ENCODE results near the gene ADAP1. TPM values are rescaled to one million over a fixed set of nuclear protein-coding genes. Genes with fewer than 3 reads are reported as not detected.

Gene ADAP1
- total RNA-seq, 4 donors from 2014 or later = 41.9 to 94.2 (median 78.3) TPM

GRCh38 chr7:920351-921070, 34.0 kb downstream of the ADAP1 start:
- Histone ChIP-seq H3K27me3 (no peaks in the 10 kb centered on the region), H3K4me1 (peaks cover 17 to 51% (median 43%) of the 10 kb centered on the region in 4 donors), H3K4me3 (no peak overlapping the region)

GRCh38 chr7:919924-920341, 34.5 kb downstream of the ADAP1 start:
- H3K4me3 ChIP-seq = no peak overlapping the region
- 81% methylated on average over 26 of the region's 26 CpGs for WGBS
- no peak for DNase-seq (ENCODE audit: extremely low spot score)
- no peak for TF ChIP-seq POLR2A (IDR thresholded peaks at IDR 0.05; ENCODE audit: low read depth)
- TF ChIP-seq POLR2AphosphoS5 (IDR thresholded peaks at IDR 0.05) = no peak
- TF ChIP-seq CTCF (IDR thresholded peaks at IDR 0.05) = no peak
- TF ChIP-seq EP300 (IDR thresholded peaks at IDR 0.05) = no peak
- no peak overlapping the region for H3K27ac ChIP-seq (replicated peaks in 1 of 4)
- H3K9me3 ChIP-seq = no peaks in the 10 kb centered on the region
- intact Hi-C loops (cut with DNase I) = no loop called here
- peaks cover 0 to 34% (median 11%) of the 10 kb centered on the region in 4 donors for H3K36me3 ChIP-seq
- no peaks in the 10 kb centered on the region for H3K27me3 ChIP-seq
- H3K4me1 ChIP-seq = peaks cover 11 to 45% (median 39%) of the 10 kb centered on the region in 4 donors

More at GRCh38 chr7:920351-921070, 34.0 kb downstream of the ADAP1 start:
- Histone ChIP-seq H3K27ac (replicated peaks in 1 of 4) (no peak overlapping the region), H3K9me3 (no peaks in the 10 kb centered on the region), H3K36me3 (peaks cover 0 to 34% (median 11%) of the 10 kb centered on the region in 4 donors)
- no peak for TF ChIP-seq POLR2AphosphoS5 (IDR thresholded peaks at IDR 0.05)
- no peak for TF ChIP-seq EP300 (IDR thresholded peaks at IDR 0.05)
- TF ChIP-seq POLR2A (IDR thresholded peaks at IDR 0.05; ENCODE audit: low read depth) = no peak
- no peak for TF ChIP-seq CTCF (IDR thresholded peaks at IDR 0.05)
- DNase-seq (ENCODE audit: extremely low spot score) = no peak
- WGBS = 80% methylated on average over 22 of the region's 40 CpGs
- intact Hi-C loops (cut with DNase I) = no loop called here

GRCh38 chr7:919114-919442, 35.4 kb downstream of the ADAP1 start:
- no peak for DNase-seq (ENCODE audit: extremely low spot score)
- Histone ChIP-seq H3K36me3 (peaks cover 0 to 37% (median 11%) of the 10 kb centered on the region in 4 donors), H3K4me1 (peaks cover 6 to 46% (median 36%) of the 10 kb centered on the region in 4 donors), H3K9me3 (no peaks in the 10 kb centered on the region), H3K4me3 (no peak overlapping the region), H3K27me3 (no peaks in the 10 kb centered on the region), H3K27ac (replicated peaks in 1 of 4) (no peak overlapping the region)
- TF ChIP-seq POLR2A (IDR thresholded peaks at IDR 0.05; ENCODE audit: low read depth) (no peak), CTCF (IDR thresholded peaks at IDR 0.05) (no peak), EP300 (IDR thresholded peaks at IDR 0.05) (no peak), POLR2AphosphoS5 (IDR thresholded peaks at IDR 0.05) (no peak)
- 96% methylated on average over 3 of the region's 13 CpGs for WGBS
- intact Hi-C loops (cut with DNase I) = no loop called here

- intact Hi-C loops (cut with DNase I) = no loop called here
Observed at GRCh38 chr7:918441-919113, 35.9 kb downstream of the ADAP1 start.

More at GRCh38 chr7:918441-919113, 35.9 kb downstream of the ADAP1 start:
- Histone ChIP-seq H3K9me3 (no peaks in the 10 kb centered on the region), H3K4me3 (no peak overlapping the region), H3K36me3 (peaks cover 0 to 36% (median 10%) of the 10 kb centered on the region in 4 donors), H3K4me1 (peaks cover 6 to 47% (median 35%) of the 10 kb centered on the region in 4 donors), H3K27me3 (no peaks in the 10 kb centered on the region), H3K27ac (replicated peaks in 1 of 4) (no peak overlapping the region)
- no peak for DNase-seq (ENCODE audit: extremely low spot score)
- WGBS = 89% methylated on average over 15 of the region's 21 CpGs
- no peak for TF ChIP-seq POLR2A (IDR thresholded peaks at IDR 0.05; ENCODE audit: low read depth)
- no peak for TF ChIP-seq CTCF (IDR thresholded peaks at IDR 0.05)
- TF ChIP-seq EP300 (IDR thresholded peaks at IDR 0.05) = no peak
- no peak for TF ChIP-seq POLR2AphosphoS5 (IDR thresholded peaks at IDR 0.05)
